H9 (cell line): ENCODE measurements around the gene B4GALT1. TPM values are rescaled to one million over a fixed set of nuclear protein-coding genes. Genes with fewer than 3 reads are reported as not detected.

Source experiments
- DNase-seq: peaks from one replicate; pipeline ENCODE4 v3.0.0-alpha.2; 2017
- H2AFZ ChIP-seq: one replicate; pipeline ENCODE4 v1.6.1; 2013; ENCODE audit warnings: mild to moderate bottlenecking, low read length, control low read depth, moderate library complexity
- H2AK5ac ChIP-seq: 2 replicates; pipeline ENCODE4 v1.6.1; 2013; ENCODE audit warnings: low read length, control low read depth, mixed read lengths; ENCODE audit not compliant: insufficient read length
- H2BK120ac ChIP-seq: one replicate; pipeline ENCODE4 v1.6.1; 2013; ENCODE audit warnings: low read depth, mild to moderate bottlenecking, low read length, control low read depth, inconsistent platforms; ENCODE audit not compliant: poor library complexity, severe bottlenecking
- H2BK12ac ChIP-seq: 2 replicates; pipeline ENCODE4 v1.6.1; 2013; ENCODE audit warnings: low read length, control low read depth, mixed read lengths, low read depth; ENCODE audit not compliant: insufficient read length
- H2BK15ac ChIP-seq: 2 replicates; pipeline ENCODE4 v1.6.1; 2013; ENCODE audit warnings: low read depth, low read length, control low read depth
- H2BK20ac ChIP-seq: one replicate; pipeline ENCODE4 v1.6.1; 2013; ENCODE audit warnings: low read depth, mild to moderate bottlenecking, low read length, control low read depth, inconsistent platforms; ENCODE audit not compliant: poor library complexity, severe bottlenecking
- H2BK5ac ChIP-seq: 2 replicates; pipeline ENCODE4 v1.6.1; 2013; ENCODE audit warnings: low read length, control low read depth, mixed read lengths; ENCODE audit not compliant: insufficient read length
- H3K14ac ChIP-seq: 2 replicates; pipeline ENCODE4 v1.6.1; 2013; ENCODE audit warnings: low read length, control low read depth; ENCODE audit not compliant: insufficient read depth
- H3K18ac ChIP-seq: 2 replicates; pipeline ENCODE4 v1.6.1; 2013; ENCODE audit warnings: low read depth, mild to moderate bottlenecking, mixed read lengths, low read length, control low read depth; ENCODE audit not compliant: insufficient read length
- H3K23ac ChIP-seq: 2 replicates; pipeline ENCODE4 v1.6.1; 2013; ENCODE audit warnings: low read length, control low read depth, mixed read lengths, low read depth; ENCODE audit not compliant: insufficient read length
- H3K23me2 ChIP-seq: 2 replicates; pipeline ENCODE4 v1.6.1; 2013; ENCODE audit warnings: low read depth, mild to moderate bottlenecking, mixed read lengths, low read length, control low read depth; ENCODE audit not compliant: insufficient read length, poor library complexity, severe bottlenecking
- H3K27ac ChIP-seq: 2 replicates; pipeline ENCODE4 v1.5.1; 2013; ENCODE audit warnings: low read length, control low read depth, mixed read lengths, low read depth; ENCODE audit not compliant: insufficient read length
- H3K27me3 ChIP-seq: 2 replicates; pipeline ENCODE4 v1.6.1; 2013; ENCODE audit warnings: low read length, control low read depth, inconsistent platforms; ENCODE audit not compliant: insufficient read depth
- H3K4ac ChIP-seq: 2 replicates; pipeline ENCODE4 v1.6.1; 2013; ENCODE audit warnings: low read depth, mild to moderate bottlenecking, control low read depth, inconsistent platforms, low read length, moderate library complexity
- H3K4me1 ChIP-seq: 2 replicates; pipeline ENCODE4 v1.6.1; 2013; ENCODE audit warnings: low read length, control low read depth, inconsistent platforms; ENCODE audit not compliant: insufficient read depth
- H3K4me2 ChIP-seq: 2 replicates; pipeline ENCODE4 v1.6.1; 2013; ENCODE audit warnings: low read length, control low read depth, mixed read lengths; ENCODE audit not compliant: insufficient read length, insufficient read depth
- H3K56ac ChIP-seq: 2 replicates; pipeline ENCODE4 v1.6.1; 2013; ENCODE audit warnings: low read depth, mild to moderate bottlenecking, mixed read lengths, low read length, control low read depth; ENCODE audit not compliant: insufficient read length
- H3K79me1 ChIP-seq: 2 replicates; pipeline ENCODE4 v1.6.1; 2013; ENCODE audit warnings: low read depth, mild to moderate bottlenecking, moderate library complexity, low read length, control low read depth, inconsistent platforms; ENCODE audit not compliant: insufficient read depth, poor library complexity, severe bottlenecking
- H3K79me2 ChIP-seq: 2 replicates; pipeline ENCODE4 v1.6.1; 2013; ENCODE audit warnings: low read length, control low read depth, inconsistent platforms; ENCODE audit not compliant: insufficient read depth
- H3K9ac ChIP-seq: 2 replicates; pipeline ENCODE4 v1.6.1; 2013; ENCODE audit warnings: low read length, control low read depth, mixed read lengths; ENCODE audit not compliant: insufficient read length; ENCODE audit errors: extremely low read depth
- H3K9me3 ChIP-seq: one replicate; pipeline ENCODE4 v1.6.1; 2013; ENCODE audit warnings: low read depth, low read length, inconsistent platforms; ENCODE audit not compliant: control insufficient read depth
- H3T11ph ChIP-seq: one replicate; pipeline ENCODE4 v1.6.1; 2013; ENCODE audit warnings: mild to moderate bottlenecking, low read length, control low read depth, inconsistent platforms
- H4K20me1 ChIP-seq: one replicate; pipeline ENCODE4 v1.6.1; 2013; ENCODE audit not compliant: control insufficient read depth, insufficient read length, insufficient read depth
- H4K5ac ChIP-seq: 2 replicates; pipeline ENCODE4 v1.6.1; 2013; ENCODE audit warnings: low read depth, mild to moderate bottlenecking, mixed read lengths, low read length, control low read depth; ENCODE audit not compliant: insufficient read length
- H4K8ac ChIP-seq: replicated peaks from 2 replicates; pipeline ENCODE4 v1.6.1; 2013; ENCODE audit warnings: low read length, control low read depth, mixed read lengths, low read depth; ENCODE audit not compliant: insufficient read length
- H4K91ac ChIP-seq: 2 replicates; pipeline ENCODE4 v1.6.1; 2013; ENCODE audit warnings: low read depth, mild to moderate bottlenecking, moderate library complexity, mixed read lengths, low read length, control low read depth; ENCODE audit not compliant: insufficient read length
- H3K27ac Mint-ChIP-seq, 3 experiments: 2 replicates in 2 of 3; 3 replicates in 1 of 3; pipeline ENCODE4 v1.8.0; 2020 to 2021; ENCODE audit warnings: mixed read lengths in 3 of 3, mild to moderate bottlenecking in 1 of 3, moderate library complexity in 1 of 3
- H3K27me3 Mint-ChIP-seq: 2 replicates; pipeline ENCODE4 v1.8.0; 2021; ENCODE audit warnings: low read depth, mild to moderate bottlenecking, moderate library complexity, mixed read lengths
- H3K36me3 Mint-ChIP-seq, 3 experiments: 2 replicates in 2 of 3; 3 replicates in 1 of 3; pipeline ENCODE4 v1.8.0; 2020 to 2021; ENCODE audit warnings: low read depth in 3 of 3, mixed read lengths in 3 of 3; ENCODE audit not compliant: insufficient read depth in 1 of 3
- H3K4me1 Mint-ChIP-seq, 2 experiments: 2 replicates each; pipeline ENCODE4 v1.8.0; 2020; ENCODE audit warnings: mixed read lengths in 2 of 2
- H3K4me3 Mint-ChIP-seq, 2 experiments: 2 replicates in 1 of 2; 3 replicates in 1 of 2; pipeline ENCODE4 v1.8.0; 2020 to 2021; ENCODE audit warnings: mild to moderate bottlenecking in 2 of 2, mixed read lengths in 2 of 2, moderate library complexity in 1 of 2
- H3K9me3 Mint-ChIP-seq, 2 experiments: 2 replicates in 1 of 2; 3 replicates in 1 of 2; pipeline ENCODE4 v1.8.0; 2020; ENCODE audit warnings: mild to moderate bottlenecking in 2 of 2, mixed read lengths in 2 of 2, moderate library complexity in 1 of 2
- CTCF ChIP-seq: fragments of 200-600 bp; sonication (generic); conservative IDR thresholded peaks from 3 replicates; pipeline ENCODE4 v1.8.0; 2021; ENCODE audit warnings: antibody characterized with exemption, mild to moderate bottlenecking
- WGBS: extraction: QIAGEN DNeasy Blood & Tissue Kit; methylation state at CpG from one replicate; pipeline ENCODE4 v1.1.7; 2013; ENCODE audit warnings: missing lambda C conversion rate, low lambda C conversion rate, mixed read lengths; ENCODE audit not compliant: insufficient read length; ENCODE audit errors: extremely low coverage; 5-methylcytosine and 5-hydroxymethylcytosine counted together
- total RNA-seq: library from RNA; stranded (reverse); gene quantifications from 2 replicates; pipeline ENCODE4 v1.2.1, GENCODE V29; 2021

B4GALT1 gene
- total RNA-seq, 1 experiment from 2014 or later: 15.3 TPM

DNA sequence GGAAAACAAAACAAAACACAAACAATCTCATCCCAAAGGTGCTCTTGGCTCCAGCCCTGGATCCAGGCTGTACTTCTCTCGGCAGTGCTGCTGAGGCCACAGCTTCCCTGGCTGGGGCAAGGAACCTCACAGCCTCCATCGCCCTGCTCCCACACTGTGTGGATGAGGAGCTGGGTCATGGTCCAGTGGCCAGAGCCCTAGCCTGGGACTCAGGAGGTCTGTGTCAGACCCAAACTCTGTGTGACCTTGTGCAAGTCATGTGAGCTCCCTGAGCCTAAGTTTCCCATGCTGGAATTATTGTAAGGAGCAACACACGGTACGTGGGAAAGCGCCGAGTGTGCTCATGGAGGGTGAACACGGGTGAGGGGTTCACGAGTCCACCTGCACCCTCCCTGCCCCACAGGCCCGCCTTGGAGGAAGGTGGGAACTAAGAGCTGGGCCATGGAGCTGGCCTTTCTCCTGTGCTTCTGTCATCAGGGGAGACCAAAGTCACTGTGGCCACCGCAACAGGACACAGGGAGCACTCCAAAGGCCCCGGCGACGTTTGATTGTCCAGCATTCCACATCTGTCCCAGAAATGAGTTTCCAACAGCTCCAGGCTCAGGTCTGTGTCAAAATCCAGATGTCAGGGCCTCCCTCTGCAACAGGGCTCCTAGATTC, 64.5 kb downstream of the B4GALT1 start:
- H3K4me1 ChIP-seq: no peaks in the 10 kb centered on the region; the same call in 1 of the 2 replicates
- no peak overlapping the region for H3K14ac ChIP-seq
- no peak overlapping the region for H3K4ac ChIP-seq
- H3K27me3 Mint-ChIP-seq: no peaks in the 10 kb centered on the region; the same call in 1 of the 2 replicates
- peak overlapping the region in 1 of 3 experiments; percentile 25; a peak in 2 of 7 replicates for H3K27ac Mint-ChIP-seq
- H4K5ac ChIP-seq: no peak overlapping the region
- H3K18ac ChIP-seq: no peak overlapping the region
- H3K79me2 ChIP-seq: no peaks in the 10 kb centered on the region
- TF ChIP-seq CTCF: no peak
- no peaks in the 10 kb centered on the region for H3K36me3 Mint-ChIP-seq
- no peak overlapping the region for H2AK5ac ChIP-seq
- DNase-seq: no peak
- H3K4me3 Mint-ChIP-seq: no peak overlapping the region
- H3K23ac ChIP-seq: no peak overlapping the region
- H3T11ph ChIP-seq: no peak overlapping the region
- no CpG with 5 or more reads among the region's 13 CpGs for WGBS
- H3K4me1 Mint-ChIP-seq: peaks cover 17 to 21% of the 10 kb centered on the region in 2 experiments
- H3K9me3 Mint-ChIP-seq: no peaks in the 10 kb centered on the region
- no peaks in the 10 kb centered on the region for H4K20me1 ChIP-seq
- no peak overlapping the region for H2BK5ac ChIP-seq
- no peak overlapping the region for H3K56ac ChIP-seq
- H4K8ac ChIP-seq: no peak overlapping the region
- no peaks in the 10 kb centered on the region for H3K79me1 ChIP-seq
- no peaks in the 10 kb centered on the region for H3K23me2 ChIP-seq
- no peak overlapping the region for H2BK15ac ChIP-seq
- H2BK20ac ChIP-seq: no peak overlapping the region
- H3K9me3 ChIP-seq: no peaks in the 10 kb centered on the region
- H2BK120ac ChIP-seq: no peak overlapping the region
- H2AFZ ChIP-seq: no peak overlapping the region
- no peak overlapping the region for H2BK12ac ChIP-seq
- no peak overlapping the region for H3K9ac ChIP-seq
- no peak overlapping the region for H3K27ac ChIP-seq
- no peak overlapping the region for H3K4me2 ChIP-seq
- H3K27me3 ChIP-seq: no peaks in the 10 kb centered on the region
- H4K91ac ChIP-seq: peak overlapping the region; percentile 50
